Keratinocyte (primary cell): ENCODE results near the gene DNAJC13. TPM values are rescaled to one million over a fixed set of nuclear protein-coding genes. Genes with fewer than 3 reads are reported as not detected.

Source experiments
- DNase-seq: peaks from one replicate; pipeline ENCODE4 v3.0.0-alpha.2; 2011; ENCODE audit warnings: low read depth, missing footprints, low spot score
- FAIRE-seq: peaks from 2 replicates; lab custom pipeline; 2011; peaks lifted over from hg19 to GRCh38; lab: Jason Lieb, UNC
- H2AFZ ChIP-seq: 2 replicates; pipeline ENCODE4 v1.6.0; 2012; ENCODE audit warnings: low read length, control low read depth, inconsistent platforms; ENCODE audit not compliant: control insufficient read depth
- H3K27ac ChIP-seq: 2 replicates; pipeline ENCODE4 v1.5.1; 2011; ENCODE audit warnings: low read length; ENCODE audit not compliant: control insufficient read depth, insufficient read depth
- H3K27me3 ChIP-seq: 3 replicates; pipeline ENCODE4 v1.6.0; 2011; ENCODE audit warnings: low read length; ENCODE audit not compliant: control insufficient read depth, insufficient read depth; ENCODE audit errors: extremely low read depth
- H3K36me3 ChIP-seq, 2 experiments: 2 replicates in 1 of 2; 3 replicates in 1 of 2; pipeline ENCODE4 v1.5.1; 2011; ENCODE audit warnings: low read length in 2 of 2, mild to moderate bottlenecking in 1 of 2; ENCODE audit not compliant: control insufficient read depth in 2 of 2, insufficient read depth in 2 of 2; ENCODE audit errors: extremely low read depth in 1 of 2
- H3K4me1 ChIP-seq: 3 replicates; pipeline ENCODE4 v1.5.1; 2011; ENCODE audit warnings: low read length; ENCODE audit not compliant: control insufficient read depth, insufficient read depth; ENCODE audit errors: extremely low read depth
- H3K4me2 ChIP-seq: 3 replicates; pipeline ENCODE4 v1.6.0; 2011; ENCODE audit warnings: low read depth, low read length; ENCODE audit not compliant: control insufficient read depth, insufficient read depth; ENCODE audit errors: extremely low read depth
- H3K4me3 ChIP-seq, 3 experiments: fragments of 200-600 bp in 1 of 3; sonication (generic) in 1 of 3; 2 replicates in 2 of 3; 3 replicates in 1 of 3; pipeline ENCODE4 v1.5.1; 2011 to 2016; ENCODE audit warnings: low read length in 3 of 3, mild to moderate bottlenecking in 3 of 3, control low read depth in 2 of 3, inconsistent platforms in 1 of 3, low read depth in 1 of 3, mixed read lengths in 1 of 3, mixed run types in 1 of 3, moderate library complexity in 1 of 3; ENCODE audit not compliant: control insufficient read depth in 2 of 3, insufficient read depth in 2 of 3; ENCODE audit errors: extremely low read depth in 1 of 3
- H3K79me2 ChIP-seq: 2 replicates; pipeline ENCODE4 v1.6.0; 2012; ENCODE audit warnings: low read length; ENCODE audit not compliant: control insufficient read depth, insufficient read depth
- H3K9ac ChIP-seq: 3 replicates; pipeline ENCODE4 v1.6.0; 2011; ENCODE audit warnings: low read length; ENCODE audit not compliant: control insufficient read depth, insufficient read depth; ENCODE audit errors: extremely low read depth
- H3K9me1 ChIP-seq: 3 replicates; pipeline ENCODE4 v1.6.0; 2011; ENCODE audit warnings: low read length; ENCODE audit not compliant: control insufficient read depth, insufficient read depth; ENCODE audit errors: extremely low read depth
- H3K9me3 ChIP-seq: 2 replicates; pipeline ENCODE4 v1.5.1; 2012; ENCODE audit warnings: low read depth, low read length; ENCODE audit not compliant: control insufficient read depth
- H4K20me1 ChIP-seq: 3 replicates; pipeline ENCODE4 v1.6.0; 2011; ENCODE audit warnings: low read length; ENCODE audit not compliant: control insufficient read depth, insufficient read depth; ENCODE audit errors: extremely low read depth
- CTCF ChIP-seq, 3 experiments: IDR thresholded peaks in 1 of 3; conservative IDR thresholded peaks in 1 of 3; optimal IDR thresholded peaks in 1 of 3; 2 replicates in 2 of 3; 3 replicates in 1 of 3; pipeline versions ENCODE3 to v1.5.1; 2011; ENCODE audit warnings: low read length in 3 of 3, mild to moderate bottlenecking in 3 of 3, moderate library complexity in 2 of 3, control low read depth in 1 of 3, inconsistent platforms in 1 of 3; ENCODE audit not compliant: insufficient read depth in 2 of 3; ENCODE audit errors: extremely low read depth in 1 of 3
- EZH2 ChIP-seq: IDR thresholded peaks from one replicate; pipeline ENCODE4 v1.6.1; 2012; ENCODE audit warnings: inconsistent platforms, mild to moderate bottlenecking, low read length, moderate library complexity
- dilution Hi-C: fragments of 300-500 bp; cut with MboI; formaldehyde crosslinking; loops from one replicate; pipeline ENCODE4 v1.7.0; 2020; ENCODE audit warnings: low sequenced_read_pairs; ENCODE audit not compliant: extremely low pct_ligation_motif_present
- polyA plus RNA-seq, 5 experiments: library from polyadenylated mRNA; depleted of rRNA in 3 of 5; stranded (reverse) in 3 of 5; stranded (forward) in 1 of 5; unstranded in 1 of 5; fragments of >200 nt; gene quantifications; 1 replicate in 1 of 5; 2 replicates in 3 of 5; 3 replicates in 1 of 5; pipeline versions ENCODE4 v1.2.1 to v1.2.3, GENCODE V29; 2011 to 2012; ENCODE audit warnings: missing spikeins in 2 of 5, low read depth in 1 of 5, low replicate concordance in 1 of 5

Gene DNAJC13
- polyA plus RNA-seq, 1 donor (not counting 4 experiments of a cell fraction or from before 2014, with no cell fraction given) = 24.3 TPM

GRCh38 chr3:132517311-132517710, 100.0 kb downstream of the DNAJC13 start:
- FAIRE-seq (no peak), DNase-seq (no peak)
- no peak for TF ChIP-seq EZH2
- TF ChIP-seq CTCF (optimal IDR thresholded peaks at IDR 0.05 in 1 of 3, IDR thresholded peaks at IDR 0.05 in 1 of 3, conservative IDR thresholded peaks at IDR 0.05 in 1 of 3; ENCODE audit: extremely low read depth in 1 of 3, insufficient read depth in 2 of 3, low read length in 3 of 3) = no peak
- H3K4me2 ChIP-seq = no peak overlapping the region
- no peaks in the 10 kb centered on the region for H3K79me2 ChIP-seq
- H3K9ac ChIP-seq = no peak overlapping the region
- no peak overlapping the region for H3K4me3 ChIP-seq
- dilution Hi-C loops = no loop called here
- no peak overlapping the region for H3K27ac ChIP-seq
- no peaks in the 10 kb centered on the region for H3K27me3 ChIP-seq
- no peaks in the 10 kb centered on the region for H4K20me1 ChIP-seq
- peaks cover 4 to 17% of the 10 kb centered on the region in 2 experiments for H3K36me3 ChIP-seq
- no peaks in the 10 kb centered on the region for H3K9me3 ChIP-seq
- no peak overlapping the region for H2AFZ ChIP-seq
- H3K4me1 ChIP-seq = no peaks in the 10 kb centered on the region
- no peaks in the 10 kb centered on the region for H3K9me1 ChIP-seq

GRCh38 chr3:132519914-132520313, 102.6 kb downstream of the DNAJC13 start:
- Histone ChIP-seq H3K27me3 (no peaks in the 10 kb centered on the region), H4K20me1 (no peaks in the 10 kb centered on the region), H3K9ac (no peak overlapping the region), H3K27ac (no peak overlapping the region), H3K9me1 (no peaks in the 10 kb centered on the region), H3K4me2 (no peak overlapping the region), H3K9me3 (no peaks in the 10 kb centered on the region), H3K4me1 (no peaks in the 10 kb centered on the region), H3K4me3 (no peak overlapping the region), H3K79me2 (no peaks in the 10 kb centered on the region), H2AFZ (no peak overlapping the region), H3K36me3 (peaks cover 4 to 13% of the 10 kb centered on the region in 2 experiments)
- TF ChIP-seq EZH2 (no peak), CTCF (optimal IDR thresholded peaks at IDR 0.05 in 1 of 3, IDR thresholded peaks at IDR 0.05 in 1 of 3, conservative IDR thresholded peaks at IDR 0.05 in 1 of 3; ENCODE audit: extremely low read depth in 1 of 3, insufficient read depth in 2 of 3, low read length in 3 of 3) (no peak)
- FAIRE-seq (no peak), DNase-seq (no peak)
- dilution Hi-C loops = no loop called here
